Measurements from ENCODE around the gene PBX4.

Gene PBX4

DNA sequence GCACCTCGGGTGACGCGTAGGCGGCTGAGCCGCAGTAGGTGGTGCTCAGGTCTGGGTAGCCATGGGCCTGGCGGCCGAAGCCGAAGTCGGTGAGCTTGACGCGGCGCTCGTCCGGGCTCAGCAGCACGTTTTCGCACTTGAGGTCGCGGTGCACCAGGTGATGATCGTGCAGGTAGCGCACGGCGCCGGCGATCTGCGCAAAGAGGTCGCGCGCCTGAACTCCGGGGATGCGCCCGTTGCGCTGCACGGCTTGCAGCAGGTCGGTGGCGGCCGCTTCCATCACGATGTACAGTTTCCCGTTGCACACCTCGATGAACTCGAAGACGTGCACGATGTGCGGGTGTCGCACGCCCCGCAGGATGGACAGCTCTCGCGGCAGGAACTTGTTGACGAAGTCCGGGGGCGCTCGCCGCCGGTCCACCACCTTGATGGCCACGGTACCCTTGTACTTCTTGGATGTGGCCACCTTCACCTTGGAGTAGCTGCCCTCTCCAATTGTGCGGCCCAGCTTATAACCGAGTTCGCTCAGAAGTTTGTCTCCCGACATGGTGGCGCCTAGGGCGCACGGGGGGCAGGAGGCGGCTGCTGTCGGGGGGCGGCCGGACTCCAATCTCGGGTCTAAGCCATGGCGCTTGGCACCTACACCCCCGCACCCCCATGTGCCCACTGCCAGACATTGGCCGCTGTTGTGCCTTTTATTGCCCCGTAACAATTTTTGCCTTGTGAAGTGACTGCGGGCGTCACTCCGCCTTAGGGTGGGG is 103.4 kb downstream of the PBX4 start, which contains the start of gene TSSK6:
Gene TSSK6, minus strand, starts transcription at position 668 of the 761 bp plus-strand sequence. Its CDS starts 121 bp downstream, at position 547.
- DNase-seq: no peak
- Histone ChIP-seq H3K27ac (ENCODE audit: insufficient read depth, low read length, poor library complexity, severe bottlenecking) (peak within 1 kb of the TSS; percentile 78), H3K9me3 (ENCODE audit: control insufficient read depth, low read length) (no peaks in the 10 kb centered on the region), H3K4me3 (ENCODE audit: insufficient read depth, low read depth, low read length, poor library complexity, severe bottlenecking) (peak within 1 kb of the TSS; percentile 86), H3K4me1 (ENCODE audit: control insufficient read depth, insufficient read depth, low read length, poor library complexity, severe bottlenecking) (peaks cover 18% of the 10 kb centered on the region), H3K36me3 (ENCODE audit: control insufficient read depth, insufficient read depth, low read length) (peaks cover 3% of the 10 kb centered on the region), H3K27me3 (replicated peaks; ENCODE audit: control insufficient read depth, insufficient read depth, low read length, poor library complexity, severe bottlenecking) (no peaks in the 10 kb centered on the region)

DNA sequence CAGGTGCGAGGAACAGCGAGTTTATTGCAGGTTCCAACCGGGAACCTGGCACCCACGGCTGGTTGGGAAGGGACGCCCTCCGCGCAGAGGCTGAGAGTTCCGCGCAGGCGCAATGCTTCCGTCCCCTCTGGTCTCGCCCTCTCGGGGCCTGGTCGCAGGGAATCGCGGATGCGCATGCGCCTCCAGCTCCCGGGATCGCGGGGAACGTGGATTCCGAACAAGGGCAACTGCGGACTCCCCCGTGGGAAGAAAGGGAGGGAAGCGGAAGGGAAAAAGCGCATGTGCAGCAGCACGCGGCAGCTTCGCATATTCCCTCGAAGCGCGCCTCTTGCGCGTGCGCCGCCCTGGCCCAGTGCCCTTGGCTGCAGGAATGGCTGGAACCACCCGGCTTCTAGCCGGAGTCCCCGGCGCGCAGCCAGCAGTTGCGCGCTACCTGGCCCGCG is 104.3 kb downstream of the PBX4 start:
- H3K9me3 ChIP-seq (ENCODE audit: control insufficient read depth, low read length): no peaks in the 10 kb centered on the region
- no peaks in the 10 kb centered on the region for H3K27me3 ChIP-seq (replicated peaks; ENCODE audit: control insufficient read depth, insufficient read depth, low read length, poor library complexity, severe bottlenecking)
- peaks cover 18% of the 10 kb centered on the region for H3K4me1 ChIP-seq (ENCODE audit: control insufficient read depth, insufficient read depth, low read length, poor library complexity, severe bottlenecking)
- H3K4me3 ChIP-seq (ENCODE audit: insufficient read depth, low read depth, low read length, poor library complexity, severe bottlenecking): no peak overlapping the region
- no peaks in the 10 kb centered on the region for H3K36me3 ChIP-seq (ENCODE audit: control insufficient read depth, insufficient read depth, low read length)
- H3K27ac ChIP-seq (ENCODE audit: insufficient read depth, low read length, poor library complexity, severe bottlenecking): no peak overlapping the region
- no peak for DNase-seq

DNA sequence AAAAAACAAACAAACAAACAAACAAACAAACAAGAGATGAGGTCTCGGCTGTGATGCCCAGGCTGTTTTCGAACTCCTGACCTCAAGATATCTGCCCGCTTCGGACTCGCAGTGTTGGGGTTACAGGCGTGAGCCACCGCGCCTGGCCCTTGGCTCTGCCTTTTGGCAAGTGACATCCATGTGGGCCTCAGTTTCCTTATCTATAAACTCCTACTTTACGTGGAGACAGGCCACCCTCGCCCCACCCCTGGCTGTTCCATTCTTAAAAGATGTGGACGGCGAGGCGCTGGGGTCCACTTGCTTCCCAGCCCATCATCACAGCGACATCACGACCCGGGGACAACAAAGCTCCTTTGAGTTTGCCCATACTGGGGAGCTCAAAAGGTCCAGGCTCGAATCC is 104.8 kb downstream of the PBX4 start:
- Histone ChIP-seq H3K4me1 (ENCODE audit: control insufficient read depth, insufficient read depth, low read length, poor library complexity, severe bottlenecking) (peaks cover 18% of the 10 kb centered on the region), H3K9me3 (ENCODE audit: control insufficient read depth, low read length) (no peaks in the 10 kb centered on the region), H3K4me3 (ENCODE audit: insufficient read depth, low read depth, low read length, poor library complexity, severe bottlenecking) (no peak overlapping the region), H3K36me3 (ENCODE audit: control insufficient read depth, insufficient read depth, low read length) (no peaks in the 10 kb centered on the region), H3K27me3 (replicated peaks; ENCODE audit: control insufficient read depth, insufficient read depth, low read length, poor library complexity, severe bottlenecking) (no peaks in the 10 kb centered on the region), H3K27ac (ENCODE audit: insufficient read depth, low read length, poor library complexity, severe bottlenecking) (no peak overlapping the region)
- no peak for DNase-seq

All from effector memory CD4-positive, alpha-beta T cell (primary cell).